Ascending aorta (tissue), 2 donors: ENCODE measurements around the gene MZB1. TPM values are rescaled to one million over a fixed set of nuclear protein-coding genes. Genes with fewer than 3 reads are reported as not detected.

Experiments used
- DNase-seq, 2 donors: peaks; one replicate each; pipeline ENCODE4 v3.0.0-alpha.2; 2019; ENCODE audit warnings: low spot score in 2 of 2
- H3K27ac ChIP-seq, 2 donors: fragments of 200-600 bp; sonication (generic); one replicate each; pipeline ENCODE4 v1.5.1; 2016 to 2017; ENCODE audit warnings: mild to moderate bottlenecking in 1 of 2
- H3K27me3 ChIP-seq: fragments of 200-600 bp; sonication (generic); one replicate; pipeline ENCODE4 v1.5.1; 2017
- H3K36me3 ChIP-seq, 2 donors: fragments of 200-600 bp; sonication (generic); one replicate each; pipeline ENCODE4 v1.5.1; 2016
- H3K4me1 ChIP-seq, 2 donors: fragments of 200-600 bp; sonication (generic); one replicate each; pipeline ENCODE4 v1.5.1; 2016 to 2017; ENCODE audit warnings: mild to moderate bottlenecking in 1 of 2
- H3K4me3 ChIP-seq, 2 donors: fragments of 200-600 bp; sonication (generic); one replicate each; pipeline ENCODE4 v1.5.1; 2016 to 2017; ENCODE audit warnings: mild to moderate bottlenecking in 1 of 2
- H3K9me3 ChIP-seq, 2 donors: fragments of 200-600 bp; sonication (generic); one replicate each; pipeline ENCODE4 v1.5.1; 2016
- intact Hi-C: fragments of 100-400 bp; cut with DNase I; formaldehyde crosslinking; loops from one replicate; pipeline ENCODE4 v1.15.1; 2023
- total RNA-seq: library from RNA; depleted of rRNA; stranded (reverse); fragments of >200 nt; gene quantifications from one replicate; pipeline ENCODE4 v1.1.0, GENCODE V29; 2016
- TF ChIP-seq, protein P1 (sequence below), 3 experiments: fragments of 200-600 bp in 2 of 3; fragments of 450-650 bp in 1 of 3; sonication (generic) in 2 of 3; IDR thresholded peaks; one replicate each; pipeline ENCODE4 v1.5.1; 2016 to 2019; ENCODE audit warnings: antibody characterized with exemption in 3 of 3, mild to moderate bottlenecking in 1 of 3, moderate library complexity in 1 of 3

Gene MZB1
- total RNA-seq, 1 donor from 2014 or later = 8.0 TPM

DNA sequence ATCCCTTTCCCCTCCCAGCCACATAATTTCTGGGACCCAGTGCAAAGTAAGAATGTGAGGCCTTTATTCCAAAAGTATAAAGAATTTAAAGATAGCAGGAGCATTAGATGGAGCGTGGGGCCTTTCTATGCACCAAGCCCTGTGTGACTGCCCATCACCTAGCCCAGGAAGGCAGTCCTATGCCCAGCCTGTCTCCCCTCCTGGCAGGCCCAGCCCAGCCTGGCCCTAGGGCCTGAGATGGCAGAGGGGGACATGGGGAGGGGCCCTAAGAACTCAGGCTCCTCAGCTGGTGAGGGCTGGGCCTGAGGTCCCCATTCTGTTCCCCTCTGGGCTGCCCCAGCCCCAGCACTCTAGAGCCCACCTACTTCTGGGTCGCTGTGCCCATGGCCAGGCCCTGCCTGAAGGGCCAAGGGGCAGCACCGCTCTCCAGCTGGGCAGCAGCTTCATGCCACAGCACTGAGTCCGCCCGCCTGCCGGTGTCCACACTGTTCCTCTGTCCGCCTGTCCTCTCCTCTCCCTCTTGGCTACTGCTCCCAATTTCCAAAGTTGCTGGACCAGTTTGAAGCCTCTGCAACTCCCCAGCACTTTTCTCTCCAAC lies 5.6 kb downstream of the MZB1 start:
- Histone ChIP-seq H3K9me3 (no peaks in the 10 kb centered on the region), H3K27me3 (no peaks in the 10 kb centered on the region), H3K4me1 (peaks cover 2 to 3% of the 10 kb centered on the region in 2 donors), H3K27ac (no peak overlapping the region), H3K36me3 (no peaks in the 10 kb centered on the region), H3K4me3 (no peak overlapping the region)
- intact Hi-C loops = no loop called here
- DNase-seq = no peak
- TF ChIP-seq, protein P1, sequence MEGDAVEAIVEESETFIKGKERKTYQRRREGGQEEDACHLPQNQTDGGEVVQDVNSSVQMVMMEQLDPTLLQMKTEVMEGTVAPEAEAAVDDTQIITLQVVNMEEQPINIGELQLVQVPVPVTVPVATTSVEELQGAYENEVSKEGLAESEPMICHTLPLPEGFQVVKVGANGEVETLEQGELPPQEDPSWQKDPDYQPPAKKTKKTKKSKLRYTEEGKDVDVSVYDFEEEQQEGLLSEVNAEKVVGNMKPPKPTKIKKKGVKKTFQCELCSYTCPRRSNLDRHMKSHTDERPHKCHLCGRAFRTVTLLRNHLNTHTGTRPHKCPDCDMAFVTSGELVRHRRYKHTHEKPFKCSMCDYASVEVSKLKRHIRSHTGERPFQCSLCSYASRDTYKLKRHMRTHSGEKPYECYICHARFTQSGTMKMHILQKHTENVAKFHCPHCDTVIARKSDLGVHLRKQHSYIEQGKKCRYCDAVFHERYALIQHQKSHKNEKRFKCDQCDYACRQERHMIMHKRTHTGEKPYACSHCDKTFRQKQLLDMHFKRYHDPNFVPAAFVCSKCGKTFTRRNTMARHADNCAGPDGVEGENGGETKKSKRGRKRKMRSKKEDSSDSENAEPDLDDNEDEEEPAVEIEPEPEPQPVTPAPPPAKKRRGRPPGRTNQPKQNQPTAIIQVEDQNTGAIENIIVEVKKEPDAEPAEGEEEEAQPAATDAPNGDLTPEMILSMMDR (IDR thresholded peaks at IDR 0.05) = no peak

DNA sequence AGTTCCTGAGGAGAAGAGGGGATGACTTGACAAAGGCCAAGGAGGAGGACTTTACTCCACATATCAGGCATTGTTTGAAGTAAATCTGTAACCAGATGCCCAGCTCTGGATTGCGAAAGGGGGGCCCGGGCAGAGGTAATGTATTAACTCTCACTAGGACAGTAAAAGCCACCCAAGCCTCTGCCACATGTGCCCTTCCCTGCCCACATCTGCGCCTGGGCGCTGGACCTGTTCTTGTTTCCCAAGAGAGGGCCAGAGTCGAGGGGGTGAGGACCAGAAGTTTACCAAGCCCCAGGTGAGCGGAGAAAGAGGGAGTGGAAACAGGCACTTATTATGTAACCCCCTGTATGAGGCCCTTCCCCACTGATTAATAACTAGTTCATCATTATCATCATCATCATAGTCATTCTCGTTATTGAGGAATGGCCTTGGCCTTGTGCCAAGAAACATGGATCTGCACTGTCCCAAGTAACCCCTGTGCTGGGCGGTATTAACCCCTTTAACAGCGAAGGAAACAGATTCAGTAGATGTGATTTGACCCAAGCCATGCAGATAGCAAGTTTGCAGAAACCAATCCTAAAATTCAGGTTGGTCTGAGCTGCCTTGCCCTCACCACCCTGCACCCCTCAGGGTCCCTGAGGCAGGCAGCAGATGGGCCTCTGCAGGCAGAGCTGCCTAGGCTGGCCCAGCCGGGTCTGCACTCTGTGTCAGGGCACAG lies 6.3 kb downstream of the MZB1 start, which contains the start of gene SLC23A1:
Gene SLC23A1, minus strand, starts transcription at position 23 of the 718 bp plus-strand sequence. CDS start 44 bp downstream, outside the sequence.
- no peak for DNase-seq
- TF ChIP-seq, protein P1 (IDR thresholded peaks at IDR 0.05) = no peak
- Histone ChIP-seq H3K4me1 (peaks cover under 1 to 1% of the 10 kb centered on the region in 2 donors), H3K4me3 (no peak within 1 kb of the TSS), H3K9me3 (no peaks in the 10 kb centered on the region), H3K36me3 (no peaks in the 10 kb centered on the region), H3K27me3 (no peaks in the 10 kb centered on the region), H3K27ac (no peak within 1 kb of the TSS)
- intact Hi-C loops = no loop called here

DNA sequence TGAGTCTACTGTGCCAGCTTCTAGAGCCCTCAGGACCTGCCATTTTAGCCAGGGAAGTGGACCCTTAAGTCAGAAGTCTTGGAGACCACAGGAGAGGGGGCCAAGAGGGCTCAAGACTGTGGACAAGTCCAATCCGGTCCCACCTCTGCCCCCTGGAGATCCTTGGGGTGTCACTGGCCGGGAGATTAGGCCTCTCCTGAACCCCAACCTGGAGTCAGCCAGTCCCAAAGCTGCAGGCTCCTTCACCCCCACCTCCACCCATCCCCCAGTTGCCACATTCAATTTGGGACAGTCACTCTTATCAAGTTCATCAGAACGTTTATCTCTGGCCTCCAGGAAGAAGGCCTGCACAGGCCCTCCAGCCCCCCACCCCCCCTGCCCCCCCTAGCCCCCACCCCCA lies 6.9 kb downstream of the MZB1 start:
- no peak overlapping the region for H3K4me3 ChIP-seq
- intact Hi-C loops = no loop called here
- DNase-seq = no peak
- H3K27me3 ChIP-seq = no peaks in the 10 kb centered on the region
- H3K9me3 ChIP-seq = no peaks in the 10 kb centered on the region
- no peaks in the 10 kb centered on the region for H3K36me3 ChIP-seq
- no peak overlapping the region for H3K27ac ChIP-seq
- TF ChIP-seq, protein P1 (IDR thresholded peaks at IDR 0.05) = no peak
- no peaks in the 10 kb centered on the region for H3K4me1 ChIP-seq

DNA sequence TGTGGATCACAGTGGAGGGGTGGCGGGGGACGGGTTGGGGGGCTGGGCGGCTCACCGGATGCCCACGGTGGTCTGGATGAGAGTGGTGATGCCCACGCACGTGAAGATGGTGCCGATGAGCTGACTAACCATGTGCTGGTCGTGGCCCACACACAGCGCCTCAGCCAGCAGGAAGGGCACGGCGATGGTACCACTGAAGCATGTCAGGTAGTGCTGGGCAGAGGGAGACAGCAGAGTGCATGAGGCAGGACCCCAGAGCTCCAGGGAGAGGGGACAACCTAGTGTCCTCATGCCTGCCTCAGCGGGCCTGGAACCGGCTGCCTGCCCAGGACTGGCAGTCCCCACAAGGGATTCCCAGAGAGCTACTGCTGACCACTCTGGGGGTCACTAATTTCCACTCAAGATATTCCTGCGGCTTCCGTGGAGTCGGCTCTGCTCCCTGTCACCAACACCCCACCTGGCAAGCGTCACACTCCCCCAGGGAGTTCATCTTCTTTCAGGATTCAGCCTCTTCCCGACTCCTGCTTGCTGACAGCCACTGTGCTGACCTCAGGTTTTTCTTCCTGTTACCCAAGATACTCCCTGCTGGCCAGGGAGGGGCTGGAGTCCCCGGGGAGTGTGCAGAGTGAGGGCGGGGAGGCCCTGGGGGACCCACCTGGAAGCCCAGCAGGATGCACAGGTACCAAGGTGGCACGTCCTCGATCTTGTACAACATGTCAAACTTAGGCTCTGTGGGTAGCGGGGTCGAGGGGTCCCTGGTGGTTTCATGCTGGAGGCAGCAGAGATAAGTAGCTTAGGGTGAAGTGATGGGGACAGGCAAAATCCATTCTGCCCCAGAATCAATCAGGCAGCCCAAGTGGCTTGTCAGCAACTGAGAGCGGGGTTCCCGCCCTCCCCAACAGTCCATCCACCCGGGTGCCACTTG lies 7.6 kb downstream of the MZB1 start:
- intact Hi-C loops = no loop called here
- Histone ChIP-seq H3K27ac (no peak overlapping the region), H3K9me3 (no peaks in the 10 kb centered on the region), H3K36me3 (no peaks in the 10 kb centered on the region), H3K4me1 (no peaks in the 10 kb centered on the region), H3K4me3 (no peak overlapping the region), H3K27me3 (no peaks in the 10 kb centered on the region)
- DNase-seq = no peak
- TF ChIP-seq, protein P1 (IDR thresholded peaks at IDR 0.05) = no peak

DNA sequence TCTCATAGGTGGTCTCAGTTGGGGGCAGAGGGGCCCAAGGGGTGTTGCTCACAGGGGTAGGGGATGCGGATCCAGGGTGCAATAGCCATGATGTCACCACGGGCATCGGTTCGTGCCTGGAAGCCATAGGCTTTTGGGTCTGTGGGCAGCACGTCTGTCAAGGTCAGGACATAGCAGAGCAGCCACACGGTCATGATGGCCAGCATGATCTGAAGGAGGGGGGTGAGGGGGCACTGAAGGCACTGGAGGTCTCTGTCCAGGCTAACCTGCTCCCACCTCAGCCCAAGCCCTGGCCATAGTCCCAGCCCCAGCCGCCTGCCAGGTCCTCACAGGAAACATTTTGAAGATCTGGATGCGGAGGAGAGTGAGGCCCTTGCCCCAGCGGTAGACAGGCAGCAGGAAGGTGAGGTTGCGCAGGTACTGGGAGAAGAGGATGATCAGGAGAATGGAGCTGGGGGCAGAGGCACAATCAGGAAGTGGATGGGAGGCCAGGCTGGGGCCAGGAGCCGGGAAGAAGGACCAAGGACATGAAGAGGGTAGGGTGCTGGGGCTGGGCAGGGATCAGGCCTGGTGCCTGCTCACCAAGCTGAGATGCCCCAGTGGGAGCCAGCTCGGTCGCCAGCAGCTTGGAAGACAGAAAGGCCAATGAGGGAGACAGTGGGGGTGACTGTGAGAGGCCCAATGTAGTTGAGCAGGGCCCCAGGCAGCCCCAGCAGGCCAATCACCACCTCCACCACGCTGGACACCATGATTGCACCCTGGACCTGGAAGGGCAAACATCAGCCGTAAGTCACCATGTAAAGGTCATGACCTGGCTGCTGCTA lies 9.9 kb downstream of the MZB1 start:
- no peaks in the 10 kb centered on the region for H3K36me3 ChIP-seq
- TF ChIP-seq, protein P1 (IDR thresholded peaks at IDR 0.05) = no peak
- intact Hi-C loops = no loop called here
- no peaks in the 10 kb centered on the region for H3K4me1 ChIP-seq
- no peak overlapping the region for H3K27ac ChIP-seq
- H3K9me3 ChIP-seq = no peaks in the 10 kb centered on the region
- DNase-seq = no peak
- H3K27me3 ChIP-seq = no peaks in the 10 kb centered on the region
- H3K4me3 ChIP-seq = no peak overlapping the region
